Right lobe of liver (tissue), 4 donors: ENCODE results near the gene LRRC46.

Source experiments
- POLR2A ChIP-seq: fragments of 450-650 bp; IDR thresholded peaks from one replicate; pipeline ENCODE4 v1.6.1; 2017; ENCODE audit warnings: antibody characterized with exemption, mild to moderate bottlenecking
- TF ChIP-seq, protein P1 (sequence below), 4 donors: fragments of 200-600 bp in 3 of 4; fragments of 450-650 bp in 1 of 4; IDR thresholded peaks; one replicate each; pipeline versions ENCODE4 v1.5.1 to v1.8.0; 2016 to 2022; ENCODE audit warnings: antibody characterized with exemption in 4 of 4, mild to moderate bottlenecking in 2 of 4
- donor health status: DM: no; HTN: no; CAD: no.
- donor health status: DM: no; HTN: no; CAD: no.
- donor health status: DM: no; HTN: yes; CAD: no.

DNA sequence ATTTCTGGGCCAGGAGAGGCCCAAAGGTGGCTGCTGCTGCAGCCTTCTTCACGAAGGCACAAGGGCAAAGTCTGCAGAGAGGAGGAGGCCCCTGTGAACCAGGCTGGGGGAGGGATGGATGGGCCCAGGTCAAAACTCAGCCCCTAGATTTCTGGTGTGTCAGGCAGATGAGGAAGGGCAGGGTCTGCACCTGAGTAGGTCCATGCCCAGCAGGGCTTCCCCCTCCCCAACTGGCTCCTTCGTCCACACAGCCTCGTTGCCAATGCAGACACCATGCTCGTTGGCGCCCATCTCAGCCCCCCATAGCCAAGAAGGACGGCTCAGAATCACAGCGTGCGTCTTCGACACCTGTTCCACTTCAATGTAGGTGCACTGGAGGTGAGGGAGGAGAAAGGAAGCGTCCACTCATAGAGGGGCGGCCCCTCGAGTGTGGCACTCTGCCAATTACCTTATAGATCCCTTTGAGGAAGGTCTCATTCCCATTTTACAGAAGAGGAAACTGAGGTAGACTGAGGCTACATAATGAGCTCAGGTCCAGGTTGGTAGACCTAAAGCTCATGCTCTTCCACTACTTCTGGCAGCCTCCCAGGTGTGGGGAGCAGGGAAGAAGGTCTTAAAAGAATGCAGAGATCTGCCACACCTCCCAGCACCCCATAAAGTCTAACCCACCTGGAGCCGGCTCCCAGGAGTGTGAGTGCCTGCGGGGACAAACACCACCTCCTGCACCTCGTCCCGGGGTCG is 8.7 kb downstream of the LRRC46 start:
- TF ChIP-seq POLR2A: no peak
- TF ChIP-seq, protein P1, sequence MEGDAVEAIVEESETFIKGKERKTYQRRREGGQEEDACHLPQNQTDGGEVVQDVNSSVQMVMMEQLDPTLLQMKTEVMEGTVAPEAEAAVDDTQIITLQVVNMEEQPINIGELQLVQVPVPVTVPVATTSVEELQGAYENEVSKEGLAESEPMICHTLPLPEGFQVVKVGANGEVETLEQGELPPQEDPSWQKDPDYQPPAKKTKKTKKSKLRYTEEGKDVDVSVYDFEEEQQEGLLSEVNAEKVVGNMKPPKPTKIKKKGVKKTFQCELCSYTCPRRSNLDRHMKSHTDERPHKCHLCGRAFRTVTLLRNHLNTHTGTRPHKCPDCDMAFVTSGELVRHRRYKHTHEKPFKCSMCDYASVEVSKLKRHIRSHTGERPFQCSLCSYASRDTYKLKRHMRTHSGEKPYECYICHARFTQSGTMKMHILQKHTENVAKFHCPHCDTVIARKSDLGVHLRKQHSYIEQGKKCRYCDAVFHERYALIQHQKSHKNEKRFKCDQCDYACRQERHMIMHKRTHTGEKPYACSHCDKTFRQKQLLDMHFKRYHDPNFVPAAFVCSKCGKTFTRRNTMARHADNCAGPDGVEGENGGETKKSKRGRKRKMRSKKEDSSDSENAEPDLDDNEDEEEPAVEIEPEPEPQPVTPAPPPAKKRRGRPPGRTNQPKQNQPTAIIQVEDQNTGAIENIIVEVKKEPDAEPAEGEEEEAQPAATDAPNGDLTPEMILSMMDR (IDR thresholded peaks at IDR 0.05): no peak
